Osteoblast (primary cell): ENCODE results near the gene CMTR1. TPM values are rescaled to one million over a fixed set of nuclear protein-coding genes. Genes with fewer than 3 reads are reported as not detected.

Source experiments
- DNase-seq: peaks from one replicate; pipeline ENCODE4 v3.0.0; 2011; ENCODE audit warnings: low spot score, mixed read lengths; ENCODE audit not compliant: insufficient read length; ENCODE audit errors: missing footprints
- H2AFZ ChIP-seq: 2 replicates; pipeline ENCODE4 v1.6.0; 2011; ENCODE audit warnings: mild to moderate bottlenecking, low read length
- H3K27ac ChIP-seq: 2 replicates; pipeline ENCODE4 v1.5.1; 2011; ENCODE audit warnings: mild to moderate bottlenecking, low read depth, low read length, moderate library complexity
- H3K27me3 ChIP-seq: 2 replicates; pipeline ENCODE4 v1.6.0; 2012; ENCODE audit warnings: mild to moderate bottlenecking, control low read depth, inconsistent platforms, low read length, moderate library complexity; ENCODE audit not compliant: insufficient read depth
- H3K36me3 ChIP-seq: 2 replicates; pipeline ENCODE4 v1.5.1; 2011; ENCODE audit warnings: mild to moderate bottlenecking, low read length, control low read depth, moderate library complexity; ENCODE audit not compliant: insufficient read depth
- H3K4me1 ChIP-seq: 2 replicates; pipeline ENCODE4 v1.5.1; 2011; ENCODE audit warnings: mild to moderate bottlenecking, low read length, control low read depth, moderate library complexity; ENCODE audit not compliant: insufficient read depth
- H3K4me2 ChIP-seq: 2 replicates; pipeline ENCODE4 v1.6.0; 2011; ENCODE audit warnings: mild to moderate bottlenecking, low read length; ENCODE audit not compliant: insufficient read depth
- H3K4me3 ChIP-seq: fragments of 200-600 bp; sonication (generic); 3 replicates; pipeline ENCODE4 v1.5.1; 2012; ENCODE audit warnings: mild to moderate bottlenecking, low read length, inconsistent platforms; ENCODE audit not compliant: insufficient read depth
- H3K79me2 ChIP-seq: 2 replicates; pipeline ENCODE4 v1.6.0; 2012; ENCODE audit warnings: mild to moderate bottlenecking, low read length, control low read depth, inconsistent platforms; ENCODE audit not compliant: insufficient read depth
- H3K9me3 ChIP-seq: 2 replicates; pipeline ENCODE4 v1.5.1; 2011; ENCODE audit warnings: low read depth, low read length, control low read depth
- H4K20me1 ChIP-seq: 2 replicates; pipeline ENCODE4 v1.6.0; 2012; ENCODE audit warnings: mild to moderate bottlenecking, low read length, control low read depth; ENCODE audit not compliant: insufficient read depth
- CTCF ChIP-seq: IDR thresholded peaks from 2 replicates; pipeline ENCODE4 v1.5.1; 2011; ENCODE audit warnings: mild to moderate bottlenecking, low read depth, low read length, moderate library complexity; ENCODE audit errors: extremely low read depth
- total RNA-seq: library from RNA; depleted of rRNA; stranded (reverse); fragments of >200 nt; gene quantifications from 2 replicates; pipeline ENCODE4 v1.2.3, GENCODE V29; 2012

Gene CMTR1
- total RNA-seq, 1 donor: 38.7 TPM

DNA sequence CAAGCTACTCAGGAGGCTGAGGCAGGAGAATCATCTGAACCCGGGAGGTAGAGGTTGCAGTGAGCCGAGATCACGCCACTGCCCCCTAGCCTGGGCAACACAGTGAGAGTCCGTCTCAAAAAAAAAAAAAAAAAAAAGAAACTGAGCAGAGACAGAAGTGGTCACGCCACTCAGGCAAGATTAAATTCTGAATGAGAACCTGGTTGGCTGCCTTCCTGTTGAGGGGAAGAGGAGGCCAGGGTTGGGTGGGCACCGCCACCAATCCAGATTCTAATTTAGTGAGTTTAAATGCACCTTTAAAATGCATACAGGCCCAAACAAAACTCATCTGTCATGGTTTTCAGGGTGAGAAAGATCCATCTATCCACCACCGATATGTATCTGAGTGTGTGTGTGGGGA lies 90.4 kb downstream of the CMTR1 start:
- Histone ChIP-seq H4K20me1 (no peaks in the 10 kb centered on the region), H3K4me1 (peaks cover 11% of the 10 kb centered on the region), H3K27ac (no peak overlapping the region), H3K27me3 (peaks cover 27% of the 10 kb centered on the region), H3K9me3 (no peaks in the 10 kb centered on the region), H3K79me2 (no peaks in the 10 kb centered on the region), H2AFZ (no peak overlapping the region), H3K36me3 (no peaks in the 10 kb centered on the region), H3K4me3 (no peak overlapping the region), H3K4me2 (no peak overlapping the region)
- no peak for TF ChIP-seq CTCF
- no peak for DNase-seq

DNA sequence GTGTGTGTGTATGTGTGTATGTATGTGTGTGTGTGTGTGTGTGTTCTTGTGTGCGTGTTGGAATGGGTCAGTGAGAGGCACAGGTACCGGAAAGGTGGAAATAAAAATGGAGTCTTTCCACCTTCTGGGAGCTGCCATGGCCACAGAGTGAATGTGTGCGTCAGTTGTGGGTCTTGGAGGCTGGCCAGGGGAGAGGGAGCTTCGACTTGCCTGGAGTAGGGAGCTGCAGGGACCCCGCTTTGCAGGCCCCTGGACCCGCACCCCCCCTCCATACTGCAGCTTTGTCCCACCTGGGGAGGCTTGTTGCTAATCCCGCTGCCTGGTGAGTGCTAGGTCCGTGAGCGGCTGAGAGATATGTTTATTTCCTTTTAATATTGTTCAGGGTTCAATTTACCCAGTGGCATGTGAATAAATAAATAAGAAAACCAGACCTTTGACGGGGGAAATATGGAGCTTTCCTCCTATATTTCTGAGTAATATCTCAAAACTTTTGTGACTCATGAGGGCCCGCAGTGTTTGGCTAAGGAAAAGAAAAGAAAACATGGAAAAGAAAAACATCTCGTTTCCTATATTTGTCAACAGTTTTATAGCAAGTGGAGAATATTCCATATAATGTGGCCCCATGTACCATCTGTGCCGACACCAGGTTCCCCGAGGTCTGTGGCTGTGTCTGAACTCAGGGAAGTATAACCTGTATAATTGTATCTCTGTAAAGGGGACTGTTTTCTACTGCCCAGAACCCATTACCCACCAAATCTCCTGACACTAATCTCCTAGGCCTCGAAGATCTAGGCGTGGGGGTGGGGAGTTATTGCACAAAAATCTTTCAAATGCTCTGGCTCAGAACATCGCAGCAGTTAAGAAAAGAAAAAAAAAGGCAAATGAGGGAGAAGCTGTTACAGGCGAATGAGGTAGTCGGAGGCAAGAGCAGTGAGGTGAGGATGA lies 91.3 kb downstream of the CMTR1 start:
- Histone ChIP-seq H3K27ac (no peak overlapping the region), H3K4me1 (peaks cover 11% of the 10 kb centered on the region), H3K4me3 (no peak overlapping the region), H2AFZ (no peak overlapping the region), H3K4me2 (peak overlapping the region; percentile 7), H3K27me3 (peaks cover 27% of the 10 kb centered on the region), H4K20me1 (no peaks in the 10 kb centered on the region), H3K79me2 (no peaks in the 10 kb centered on the region), H3K9me3 (no peaks in the 10 kb centered on the region), H3K36me3 (no peaks in the 10 kb centered on the region)
- no peak for TF ChIP-seq CTCF
- DNase-seq: peak; percentile 93

- Histone ChIP-seq H3K4me1 (peaks cover 11% of the 10 kb centered on the region), H3K79me2 (no peaks in the 10 kb centered on the region), H4K20me1 (no peaks in the 10 kb centered on the region), H3K27ac (no peak overlapping the region), H3K4me3 (no peak overlapping the region), H3K36me3 (no peaks in the 10 kb centered on the region), H2AFZ (no peak overlapping the region), H3K9me3 (no peaks in the 10 kb centered on the region), H3K27me3 (peaks cover 28% of the 10 kb centered on the region), H3K4me2 (no peak overlapping the region)
- peak; percentile 15 for DNase-seq
- no peak for TF ChIP-seq CTCF
These were observed 91.9 kb downstream of the CMTR1 start for GRCh38 chr6:37524970-37525318.
